HG03439 (cell line): Measurements from ENCODE around the gene MSH6.
A peak's percentile ranks its signal among the peaks of the same experiment; 100 is the strongest.

Source experiments
- ATAC-seq: cut with Tn5 transposase; IDR thresholded peaks from one replicate; pipeline ENCODE4 v1.9.1; 2021; ENCODE audit warnings: mild to moderate bottlenecking, moderate library complexity; ENCODE audit not compliant: unreplicated experiment

MSH6 gene

GRCh38 chr2:47778698-47779425, 4.1 kb upstream of the MSH6 start:
- ATAC-seq = no peak

GRCh38 chr2:47779426-47779790, 3.5 kb upstream of the MSH6 start:
- no peak for ATAC-seq

- no peak for ATAC-seq
Observed at GRCh38 chr2:47782381-47782670, 619 bp upstream of the MSH6 start.

GRCh38 chr2:47783486-47784351, 774 bp downstream of the MSH6 start:
- peak; percentile 33 for ATAC-seq

- no peak for ATAC-seq
Observed at GRCh38 chr2:47784352-47784851, 1.5 kb downstream of the MSH6 start.

- ATAC-seq = no peak
Observed at GRCh38 chr2:47785986-47786385, 3.0 kb downstream of the MSH6 start.

GRCh38 chr2:47796090-47796697, 13.2 kb downstream of the MSH6 start:
- ATAC-seq = no peak

- ATAC-seq = no peak
Observed at GRCh38 chr2:47798631-47799030, 15.7 kb downstream of the MSH6 start.

- no peak for ATAC-seq
Observed at GRCh38 chr2:47799031-47799609, 16.2 kb downstream of the MSH6 start.

- no peak for ATAC-seq
Observed at GRCh38 chr2:47801118-47801517, 18.2 kb downstream of the MSH6 start.

GRCh38 chr2:47803363-47803762, 20.4 kb downstream of the MSH6 start:
- no peak for ATAC-seq

- no peak for ATAC-seq
Observed at GRCh38 chr2:47803770-47804169, 20.8 kb downstream of the MSH6 start.

- ATAC-seq = no peak
Observed at GRCh38 chr2:47805850-47806249, 22.9 kb downstream of the MSH6 start.

GRCh38 chr2:47808614-47809013, 25.7 kb downstream of the MSH6 start:
- no peak for ATAC-seq

GRCh38 chr2:47809903-47810302, 27.0 kb downstream of the MSH6 start:
- ATAC-seq = no peak

- no peak for ATAC-seq
Observed at GRCh38 chr2:47810850-47811249, 27.9 kb downstream of the MSH6 start.

- ATAC-seq = no peak
Observed at GRCh38 chr2:47811668-47812067, 28.7 kb downstream of the MSH6 start.

GRCh38 chr2:47815764-47816163, 32.8 kb downstream of the MSH6 start:
- no peak for ATAC-seq

GRCh38 chr2:47818777-47819176, 35.8 kb downstream of the MSH6 start:
- ATAC-seq = no peak

- no peak for ATAC-seq
Observed at GRCh38 chr2:47819834-47820233, 36.9 kb downstream of the MSH6 start.

GRCh38 chr2:47822518-47822917, 39.6 kb downstream of the MSH6 start:
- no peak for ATAC-seq
